Keratinocyte (primary cell): ENCODE measurements around the gene SPRED2. TPM values are rescaled to one million over a fixed set of nuclear protein-coding genes. Genes with fewer than 3 reads are reported as not detected.

Experiments used
- DNase-seq: peaks from one replicate; pipeline ENCODE4 v3.0.0-alpha.2; 2011; ENCODE audit warnings: low read depth, missing footprints, low spot score
- FAIRE-seq: peaks from 2 replicates; lab custom pipeline; 2011; peaks lifted over from hg19 to GRCh38; lab: Jason Lieb, UNC
- H2AFZ ChIP-seq: 2 replicates; pipeline ENCODE4 v1.6.0; 2012; ENCODE audit warnings: low read length, control low read depth, inconsistent platforms; ENCODE audit not compliant: control insufficient read depth
- H3K27ac ChIP-seq: 2 replicates; pipeline ENCODE4 v1.5.1; 2011; ENCODE audit warnings: low read length; ENCODE audit not compliant: control insufficient read depth, insufficient read depth
- H3K27me3 ChIP-seq: 3 replicates; pipeline ENCODE4 v1.6.0; 2011; ENCODE audit warnings: low read length; ENCODE audit not compliant: control insufficient read depth, insufficient read depth; ENCODE audit errors: extremely low read depth
- H3K36me3 ChIP-seq, 2 experiments: 2 replicates in 1 of 2; 3 replicates in 1 of 2; pipeline ENCODE4 v1.5.1; 2011; ENCODE audit warnings: low read length in 2 of 2, mild to moderate bottlenecking in 1 of 2; ENCODE audit not compliant: control insufficient read depth in 2 of 2, insufficient read depth in 2 of 2; ENCODE audit errors: extremely low read depth in 1 of 2
- H3K4me1 ChIP-seq: 3 replicates; pipeline ENCODE4 v1.5.1; 2011; ENCODE audit warnings: low read length; ENCODE audit not compliant: control insufficient read depth, insufficient read depth; ENCODE audit errors: extremely low read depth
- H3K4me2 ChIP-seq: 3 replicates; pipeline ENCODE4 v1.6.0; 2011; ENCODE audit warnings: low read depth, low read length; ENCODE audit not compliant: control insufficient read depth, insufficient read depth; ENCODE audit errors: extremely low read depth
- H3K4me3 ChIP-seq, 3 experiments: fragments of 200-600 bp in 1 of 3; sonication (generic) in 1 of 3; 2 replicates in 2 of 3; 3 replicates in 1 of 3; pipeline ENCODE4 v1.5.1; 2011 to 2016; ENCODE audit warnings: low read length in 3 of 3, mild to moderate bottlenecking in 3 of 3, control low read depth in 2 of 3, inconsistent platforms in 1 of 3, low read depth in 1 of 3, mixed read lengths in 1 of 3, mixed run types in 1 of 3, moderate library complexity in 1 of 3; ENCODE audit not compliant: control insufficient read depth in 2 of 3, insufficient read depth in 2 of 3; ENCODE audit errors: extremely low read depth in 1 of 3
- H3K79me2 ChIP-seq: 2 replicates; pipeline ENCODE4 v1.6.0; 2012; ENCODE audit warnings: low read length; ENCODE audit not compliant: control insufficient read depth, insufficient read depth
- H3K9ac ChIP-seq: 3 replicates; pipeline ENCODE4 v1.6.0; 2011; ENCODE audit warnings: low read length; ENCODE audit not compliant: control insufficient read depth, insufficient read depth; ENCODE audit errors: extremely low read depth
- H3K9me1 ChIP-seq: 3 replicates; pipeline ENCODE4 v1.6.0; 2011; ENCODE audit warnings: low read length; ENCODE audit not compliant: control insufficient read depth, insufficient read depth; ENCODE audit errors: extremely low read depth
- H3K9me3 ChIP-seq: 2 replicates; pipeline ENCODE4 v1.5.1; 2012; ENCODE audit warnings: low read depth, low read length; ENCODE audit not compliant: control insufficient read depth
- H4K20me1 ChIP-seq: 3 replicates; pipeline ENCODE4 v1.6.0; 2011; ENCODE audit warnings: low read length; ENCODE audit not compliant: control insufficient read depth, insufficient read depth; ENCODE audit errors: extremely low read depth
- CTCF ChIP-seq, 3 experiments: IDR thresholded peaks in 1 of 3; conservative IDR thresholded peaks in 1 of 3; optimal IDR thresholded peaks in 1 of 3; 2 replicates in 2 of 3; 3 replicates in 1 of 3; pipeline versions ENCODE3 to v1.5.1; 2011; ENCODE audit warnings: low read length in 3 of 3, mild to moderate bottlenecking in 3 of 3, moderate library complexity in 2 of 3, control low read depth in 1 of 3, inconsistent platforms in 1 of 3; ENCODE audit not compliant: insufficient read depth in 2 of 3; ENCODE audit errors: extremely low read depth in 1 of 3
- EZH2 ChIP-seq: IDR thresholded peaks from one replicate; pipeline ENCODE4 v1.6.1; 2012; ENCODE audit warnings: inconsistent platforms, mild to moderate bottlenecking, low read length, moderate library complexity
- dilution Hi-C: fragments of 300-500 bp; cut with MboI; formaldehyde crosslinking; loops from one replicate; pipeline ENCODE4 v1.7.0; 2020; ENCODE audit warnings: low sequenced_read_pairs; ENCODE audit not compliant: extremely low pct_ligation_motif_present
- polyA plus RNA-seq, 5 experiments: library from polyadenylated mRNA; depleted of rRNA in 3 of 5; stranded (reverse) in 3 of 5; stranded (forward) in 1 of 5; unstranded in 1 of 5; fragments of >200 nt; gene quantifications; 1 replicate in 1 of 5; 2 replicates in 3 of 5; 3 replicates in 1 of 5; pipeline versions ENCODE4 v1.2.1 to v1.2.3, GENCODE V29; 2011 to 2012; ENCODE audit warnings: missing spikeins in 2 of 5, low read depth in 1 of 5, low replicate concordance in 1 of 5

The SPRED2 gene
- polyA plus RNA-seq, 1 donor (not counting 4 experiments of a cell fraction or from before 2014, with no cell fraction given), result 26.8 TPM

GRCh38 chr2:65417509-65418085 lies 14.8 kb downstream of the SPRED2 start:
- no peak overlapping the region for H3K9ac ChIP-seq
- peaks cover 26% of the 10 kb centered on the region for H3K4me1 ChIP-seq
- no peak for FAIRE-seq
- peaks cover 3 to 4% of the 10 kb centered on the region in 2 experiments for H3K36me3 ChIP-seq
- H3K9me3 ChIP-seq, result no peaks in the 10 kb centered on the region
- TF ChIP-seq EZH2 (no peak), CTCF (optimal IDR thresholded peaks at IDR 0.05 in 1 of 3, IDR thresholded peaks at IDR 0.05 in 1 of 3, conservative IDR thresholded peaks at IDR 0.05 in 1 of 3; ENCODE audit: extremely low read depth in 1 of 3, insufficient read depth in 2 of 3, low read length in 3 of 3) (no peak)
- dilution Hi-C loops, result no loop called here
- H3K27me3 ChIP-seq, result no peaks in the 10 kb centered on the region
- no peak overlapping the region for H3K4me2 ChIP-seq
- H3K79me2 ChIP-seq, result peaks cover 98% of the 10 kb centered on the region
- H3K9me1 ChIP-seq, result no peaks in the 10 kb centered on the region
- DNase-seq, result no peak
- no peak overlapping the region for H2AFZ ChIP-seq
- peaks cover 5% of the 10 kb centered on the region for H4K20me1 ChIP-seq
- H3K4me3 ChIP-seq, result no peak overlapping the region
- no peak overlapping the region for H3K27ac ChIP-seq

- no peak for TF ChIP-seq EZH2
- TF ChIP-seq CTCF (optimal IDR thresholded peaks at IDR 0.05 in 1 of 3, IDR thresholded peaks at IDR 0.05 in 1 of 3, conservative IDR thresholded peaks at IDR 0.05 in 1 of 3; ENCODE audit: extremely low read depth in 1 of 3, insufficient read depth in 2 of 3, low read length in 3 of 3), result no peak
- Histone ChIP-seq H3K4me2 (no peak overlapping the region), H3K9ac (no peak overlapping the region), H3K9me1 (no peaks in the 10 kb centered on the region), H3K36me3 (peaks cover 3 to 4% of the 10 kb centered on the region in 2 experiments), H4K20me1 (peaks cover 9% of the 10 kb centered on the region), H3K4me3 (no peak overlapping the region), H2AFZ (no peak overlapping the region), H3K79me2 (peaks cover 98% of the 10 kb centered on the region), H3K9me3 (no peaks in the 10 kb centered on the region), H3K27me3 (no peaks in the 10 kb centered on the region), H3K4me1 (peaks cover 20% of the 10 kb centered on the region), H3K27ac (no peak overlapping the region)
- DNase-seq (no peak), FAIRE-seq (no peak)
- dilution Hi-C loops, result no loop called here
These were observed 15.5 kb downstream of the SPRED2 start for GRCh38 chr2:65416945-65417344.
